ENCODE data around the gene PLD3. TPM values are rescaled to one million over a fixed set of nuclear protein-coding genes. Genes with fewer than 3 reads are reported as not detected.

Gene PLD3
- polyA plus RNA-seq, 4 donors = 215 to 340 (median 265) TPM

- no peak for DNase-seq (ENCODE audit: low read depth in 4 of 4, low spot score in 2 of 4)
Measured at GRCh38 chr19:40424637-40425449, 76.3 kb downstream of the PLD3 start.

- peak; percentile 97 to 99 (median 98) for DNase-seq (ENCODE audit: low read depth in 4 of 4, low spot score in 2 of 4)
Measured at GRCh38 chr19:40425450-40426287, 77.2 kb downstream of the PLD3 start, which contains the start of gene SERTAD1. Gene SERTAD1 (minus strand): TSS chr19:40425992. CDS start chr19:40423546, 2,446 bp downstream.

Other genes with a start within 250 kb of the PLD3 start
- 10 to 100 TPM; 10.8 to 19.3 (median 17.4) TPM for gene MAP3K10, start 157.3 kb upstream of the PLD3 start, polyA plus RNA-seq (ENCODE audit: insufficient read length in 4 of 4)
- gene TTC9B, start 130.3 kb upstream of the PLD3 start, polyA plus RNA-seq (ENCODE audit: insufficient read length in 4 of 4) = under 1 TPM in 3 of 4 donors, not detected in 1; 0.07 to 0.47 (median 0.14) TPM
- 1 to 10 TPM; 1.0 to 2.6 (median 1.9) TPM for gene CCNP, start 122.0 kb upstream of the PLD3 start, polyA plus RNA-seq (ENCODE audit: insufficient read length in 4 of 4)
- 100 to 1,000 TPM; 131 to 226 (median 200) TPM for gene AKT2, start 63.4 kb upstream of the PLD3 start, polyA plus RNA-seq (ENCODE audit: insufficient read length in 4 of 4)
- 10 to 100 TPM in 3 of 4 donors, 1 to 10 TPM in 1; 9.7 to 16.8 (median 14.1) TPM for gene C19orf47, start 298 bp upstream of the PLD3 start, polyA plus RNA-seq (ENCODE audit: insufficient read length in 4 of 4)
- under 1 TPM; 0.06 to 0.18 (median 0.14) TPM for gene HIPK4, start 41.5 kb downstream of the PLD3 start, polyA plus RNA-seq (ENCODE audit: insufficient read length in 4 of 4)
- 10 to 100 TPM; 10.4 to 15.5 (median 13.0) TPM for gene PRX, start 64.7 kb downstream of the PLD3 start, polyA plus RNA-seq (ENCODE audit: insufficient read length in 4 of 4)
- gene SERTAD1, start 77.3 kb downstream of the PLD3 start, polyA plus RNA-seq (ENCODE audit: insufficient read length in 4 of 4) = 10 to 100 TPM in 1 of 4 donors, 1 to 10 TPM in 3; 6.9 to 12.7 (median 8.3) TPM
- gene SERTAD3, start 95.6 kb downstream of the PLD3 start, polyA plus RNA-seq (ENCODE audit: insufficient read length in 4 of 4) = 10 to 100 TPM; 29.5 to 49.1 (median 38.5) TPM
- 10 to 100 TPM; 40.4 to 67.0 (median 49.9) TPM for gene BLVRB, start 117.0 kb downstream of the PLD3 start, polyA plus RNA-seq (ENCODE audit: insufficient read length in 4 of 4)
- 1 to 10 TPM in 3 of 4 donors, under 1 TPM in 1; 0.92 to 2.2 (median 1.6) TPM for gene SPTBN4, start 118.3 kb downstream of the PLD3 start, polyA plus RNA-seq (ENCODE audit: insufficient read length in 4 of 4)
- gene SHKBP1, start 228.2 kb downstream of the PLD3 start, polyA plus RNA-seq (ENCODE audit: insufficient read length in 4 of 4) = 10 to 100 TPM; 32.8 to 61.1 (median 43.8) TPM

Measured in left renal cortex interstitium (tissue), 4 donors.